RWPE2 (cell line): ENCODE measurements around the gene RNU6-1.

Source experiments
- ATAC-seq: fragments of 200-7000 bp; cut with Tn5 transposase; 3 replicates; pipeline ENCODE4 v1.9.1; 2021; ENCODE audit warnings: low read depth
- DNase-seq: peaks from one replicate; pipeline ENCODE4 v3.0.0-alpha.2; 2020; ENCODE audit warnings: low spot score
- H3K27ac ChIP-seq: fragments of 450-650 bp; 2 replicates; pipeline ENCODE4 v1.5.1; 2017; ENCODE audit warnings: mild to moderate bottlenecking; ENCODE audit not compliant: poor library complexity, severe bottlenecking
- H3K27me3 ChIP-seq: fragments of 250-450 bp; sonication (Bioruptor Pico); 2 replicates; pipeline ENCODE4 v1.5.1; 2021; ENCODE audit warnings: mild to moderate bottlenecking, moderate library complexity; ENCODE audit not compliant: insufficient read depth, poor library complexity, severe bottlenecking
- H3K36me3 ChIP-seq: fragments of 250-450 bp; sonication (Bioruptor Pico); 2 replicates; pipeline ENCODE4 v1.5.1; 2020; ENCODE audit warnings: low read depth, mild to moderate bottlenecking, moderate library complexity
- H3K4me1 ChIP-seq: fragments of 250-450 bp; sonication (Bioruptor Pico); 2 replicates; pipeline ENCODE4 v1.5.1; 2021; ENCODE audit warnings: mild to moderate bottlenecking, moderate library complexity; ENCODE audit not compliant: insufficient read depth, poor library complexity, severe bottlenecking
- H3K4me3 ChIP-seq: fragments of 250-450 bp; sonication (Bioruptor Pico); 2 replicates; pipeline ENCODE4 v1.5.1; 2021; ENCODE audit warnings: mild to moderate bottlenecking, moderate library complexity; ENCODE audit not compliant: severe bottlenecking
- H3K9me3 ChIP-seq: fragments of 250-450 bp; sonication (Bioruptor Pico); 2 replicates; pipeline ENCODE4 v1.5.1; 2021; ENCODE audit warnings: mild to moderate bottlenecking, moderate library complexity; ENCODE audit not compliant: severe bottlenecking
- TF ChIP-seq, protein P1 (sequence below): fragments of 450-650 bp; IDR thresholded peaks from one replicate; pipeline ENCODE4 v1.5.1; 2017; ENCODE audit warnings: mild to moderate bottlenecking, moderate library complexity; ENCODE audit not compliant: poor library complexity, severe bottlenecking

The RNU6-1 gene

DNA sequence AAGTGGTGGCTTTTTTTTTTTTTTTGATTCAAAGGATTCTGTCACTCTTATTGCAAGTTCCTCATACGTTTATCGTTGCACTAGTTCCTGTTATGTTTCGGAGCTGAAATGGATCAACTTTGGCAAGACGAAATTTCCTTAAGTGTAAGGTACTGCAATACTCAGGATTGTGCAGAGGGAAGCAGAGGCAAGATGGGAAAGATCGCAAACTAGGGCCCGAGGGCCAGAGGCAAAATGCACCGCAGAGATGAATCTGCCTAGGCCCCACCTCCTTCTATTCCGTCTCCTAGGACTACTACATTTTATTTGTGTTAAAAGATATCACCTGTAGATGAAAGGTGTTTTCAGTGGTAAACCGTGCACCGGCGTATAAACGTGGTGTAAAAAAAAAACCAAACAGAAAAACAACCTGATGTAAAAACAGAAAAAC lies 331 bp downstream of the RNU6-1 start:
- Histone ChIP-seq H3K36me3 (no peaks in the 10 kb centered on the region), H3K27ac (peak overlapping the region; percentile 32), H3K9me3 (no peaks in the 10 kb centered on the region), H3K27me3 (peaks cover 18% of the 10 kb centered on the region), H3K4me1 (peaks cover 4% of the 10 kb centered on the region), H3K4me3 (peak overlapping the region; percentile 93)
- TF ChIP-seq, protein P1, sequence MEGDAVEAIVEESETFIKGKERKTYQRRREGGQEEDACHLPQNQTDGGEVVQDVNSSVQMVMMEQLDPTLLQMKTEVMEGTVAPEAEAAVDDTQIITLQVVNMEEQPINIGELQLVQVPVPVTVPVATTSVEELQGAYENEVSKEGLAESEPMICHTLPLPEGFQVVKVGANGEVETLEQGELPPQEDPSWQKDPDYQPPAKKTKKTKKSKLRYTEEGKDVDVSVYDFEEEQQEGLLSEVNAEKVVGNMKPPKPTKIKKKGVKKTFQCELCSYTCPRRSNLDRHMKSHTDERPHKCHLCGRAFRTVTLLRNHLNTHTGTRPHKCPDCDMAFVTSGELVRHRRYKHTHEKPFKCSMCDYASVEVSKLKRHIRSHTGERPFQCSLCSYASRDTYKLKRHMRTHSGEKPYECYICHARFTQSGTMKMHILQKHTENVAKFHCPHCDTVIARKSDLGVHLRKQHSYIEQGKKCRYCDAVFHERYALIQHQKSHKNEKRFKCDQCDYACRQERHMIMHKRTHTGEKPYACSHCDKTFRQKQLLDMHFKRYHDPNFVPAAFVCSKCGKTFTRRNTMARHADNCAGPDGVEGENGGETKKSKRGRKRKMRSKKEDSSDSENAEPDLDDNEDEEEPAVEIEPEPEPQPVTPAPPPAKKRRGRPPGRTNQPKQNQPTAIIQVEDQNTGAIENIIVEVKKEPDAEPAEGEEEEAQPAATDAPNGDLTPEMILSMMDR = no peak
- ATAC-seq (peak; percentile 33), DNase-seq (peak; percentile 47)

DNA sequence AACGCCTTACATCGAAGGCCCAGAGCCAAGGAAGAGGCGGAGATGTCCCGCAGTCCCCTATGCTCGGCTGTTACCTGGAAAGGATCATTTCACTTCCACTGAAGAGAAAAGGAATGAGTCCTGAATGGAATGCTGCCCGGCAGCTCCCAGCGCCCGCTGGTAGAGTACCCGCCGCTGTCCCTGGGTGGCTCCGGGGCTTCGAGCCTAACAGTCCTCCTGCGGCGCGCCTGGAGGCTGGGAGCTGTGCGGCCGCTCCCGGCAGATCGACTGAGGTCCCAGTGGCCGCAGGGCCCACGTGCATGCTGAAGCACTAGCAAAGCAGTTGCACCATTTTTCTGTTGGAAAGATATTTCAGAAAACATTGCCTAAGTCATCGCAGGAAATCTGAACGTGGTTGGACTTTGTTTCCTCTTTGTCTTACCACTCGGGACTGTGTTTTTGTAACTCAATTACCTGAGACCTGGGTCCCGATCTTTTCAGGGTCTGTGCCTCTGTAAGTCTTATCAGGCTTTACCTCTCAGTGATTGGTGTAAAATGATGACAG lies 984 bp downstream of the RNU6-1 start:
- H3K9me3 ChIP-seq = no peaks in the 10 kb centered on the region
- H3K4me3 ChIP-seq = peak overlapping the region; percentile 93
- H3K27ac ChIP-seq = peak overlapping the region; percentile 32
- peaks cover 4% of the 10 kb centered on the region for H3K4me1 ChIP-seq
- TF ChIP-seq, protein P1 = peak; percentile 13
- peak; percentile 82 for DNase-seq
- peaks cover 24% of the 10 kb centered on the region for H3K27me3 ChIP-seq
- peak; percentile 55 for ATAC-seq
- H3K36me3 ChIP-seq = no peaks in the 10 kb centered on the region

- H3K4me1 ChIP-seq = peaks cover 4% of the 10 kb centered on the region
These were observed 2.9 kb downstream of the RNU6-1 start for GRCh38 chr15:67836955-67837354.

DNA sequence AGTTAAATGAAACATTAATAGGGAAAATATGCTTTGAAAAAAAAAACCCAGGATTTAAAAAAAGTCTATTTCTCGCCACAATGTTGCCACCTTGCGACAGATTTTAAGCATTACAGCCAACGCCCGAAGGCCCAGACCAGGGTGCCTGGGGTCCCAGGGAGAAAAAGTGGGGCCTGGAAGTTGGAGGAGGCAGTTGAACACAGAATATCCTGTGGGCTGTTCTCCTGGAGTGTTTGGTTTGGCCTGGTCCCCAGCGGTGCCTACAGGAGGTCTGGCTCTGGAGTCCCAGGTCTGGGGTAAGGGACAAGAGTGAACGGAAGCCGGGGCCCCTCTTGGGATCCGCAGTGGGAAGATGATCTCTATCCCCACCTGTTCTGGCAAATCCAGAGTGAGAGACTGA lies 3.4 kb downstream of the RNU6-1 start:
- H3K27ac ChIP-seq = no peak overlapping the region
- no peak overlapping the region for H3K4me3 ChIP-seq
- DNase-seq = peak; percentile 73
- no peaks in the 10 kb centered on the region for H3K36me3 ChIP-seq
- peaks cover 45% of the 10 kb centered on the region for H3K27me3 ChIP-seq
- no peaks in the 10 kb centered on the region for H3K9me3 ChIP-seq
- TF ChIP-seq, protein P1 = peak; percentile 98
- no peak for ATAC-seq
- peaks cover 4% of the 10 kb centered on the region for H3K4me1 ChIP-seq

More at GRCh38 chr15:67836955-67837354, 2.9 kb downstream of the RNU6-1 start:
- TF ChIP-seq, protein P1 = no peak
- Histone ChIP-seq H3K4me3 (no peak overlapping the region), H3K36me3 (no peaks in the 10 kb centered on the region), H3K9me3 (no peaks in the 10 kb centered on the region), H3K27ac (no peak overlapping the region), H3K27me3 (peaks cover 43% of the 10 kb centered on the region)
- ATAC-seq (no peak), DNase-seq (peak; percentile 14)

DNA sequence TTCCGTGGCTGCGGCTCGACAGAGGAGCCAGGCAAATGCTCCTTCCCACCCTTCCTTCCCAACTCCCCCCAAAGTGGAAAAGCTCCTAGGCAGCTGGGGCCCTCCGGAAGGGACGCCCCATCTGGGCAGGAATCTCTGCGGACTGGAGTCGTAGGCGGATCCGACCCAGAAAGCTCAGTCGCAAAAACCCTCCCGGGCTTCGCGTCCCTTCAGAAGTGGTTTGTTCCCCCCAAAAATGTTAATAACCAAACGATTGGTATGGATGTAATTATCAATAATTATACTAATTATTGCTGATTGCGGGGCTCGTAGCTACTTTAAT lies 3.8 kb downstream of the RNU6-1 start:
- DNase-seq (no peak), ATAC-seq (no peak)
- Histone ChIP-seq H3K9me3 (no peaks in the 10 kb centered on the region), H3K4me3 (no peak overlapping the region), H3K4me1 (peaks cover 4% of the 10 kb centered on the region), H3K36me3 (no peaks in the 10 kb centered on the region), H3K27ac (no peak overlapping the region), H3K27me3 (peaks cover 49% of the 10 kb centered on the region)
- TF ChIP-seq, protein P1 = no peak
